Liver (tissue), 9 donors: ENCODE measurements around the gene ODC1. TPM values are rescaled to one million over a fixed set of nuclear protein-coding genes. Genes with fewer than 3 reads are reported as not detected.

Experiments
- DNase-seq: peaks from one replicate; pipeline ENCODE4 v3.0.0-alpha.2; 2017; ENCODE audit warnings: low spot score
- H3K27ac ChIP-seq, 2 donors: one replicate each; pipeline ENCODE4 v1.7.0; 2013; ENCODE audit warnings: inconsistent platforms in 2 of 2, low read length in 2 of 2, control low read depth in 1 of 2, low read depth in 1 of 2, mild to moderate bottlenecking in 1 of 2
- H3K27me3 ChIP-seq, 4 donors: one replicate each; pipeline versions ENCODE4 v1.6.1 to v1.7.0; 2013; ENCODE audit warnings: low read length in 3 of 4, inconsistent platforms in 1 of 4, mild to moderate bottlenecking in 1 of 4, moderate library complexity in 1 of 4; ENCODE audit not compliant: control insufficient read depth in 4 of 4, insufficient read depth in 4 of 4
- H3K36me3 ChIP-seq, 4 donors: one replicate each; pipeline versions ENCODE4 v1.6.1 to v1.7.0; 2013; ENCODE audit warnings: low read length in 3 of 4, mild to moderate bottlenecking in 3 of 4, low read depth in 1 of 4, moderate library complexity in 1 of 4; ENCODE audit not compliant: control insufficient read depth in 4 of 4, insufficient read depth in 3 of 4
- H3K4me1 ChIP-seq, 4 donors: one replicate each; pipeline versions ENCODE4 v1.6.1 to v1.7.0; 2013; ENCODE audit warnings: low read length in 3 of 4, mild to moderate bottlenecking in 3 of 4, moderate library complexity in 1 of 4; ENCODE audit not compliant: control insufficient read depth in 4 of 4, insufficient read depth in 4 of 4
- H3K4me3 ChIP-seq, 3 donors: one replicate each; pipeline versions ENCODE4 v1.6.1 to v1.7.0; 2013; ENCODE audit warnings: low read length in 3 of 3, control low read depth in 1 of 3, low read depth in 1 of 3, mild to moderate bottlenecking in 1 of 3
- H3K9ac ChIP-seq, 2 donors: one replicate each; pipeline ENCODE4 v1.7.0; 2013; ENCODE audit warnings: low read length in 2 of 2, mild to moderate bottlenecking in 2 of 2, moderate library complexity in 2 of 2, control low read depth in 1 of 2, low read depth in 1 of 2
- H3K9me3 ChIP-seq, 4 donors: one replicate each; pipeline versions ENCODE4 v1.6.1 to v1.7.0; 2013; ENCODE audit warnings: low read length in 3 of 4; ENCODE audit not compliant: control insufficient read depth in 4 of 4
- CTCF ChIP-seq: fragments of 150-350 bp; IDR thresholded peaks from 2 replicates; pipeline ENCODE4 v1.5.1; 2017; ENCODE audit warnings: improper control_type of control experiment, low read depth, low read length; ENCODE audit not compliant: missing input control
- EGR1 ChIP-seq, 2 donors: IDR thresholded peaks; 2 replicates each; pipeline ENCODE4 v1.6.1; 2016 to 2018; ENCODE audit warnings: antibody characterized with exemption in 2 of 2, low read depth in 2 of 2
- HNF4A ChIP-seq, 2 donors: conservative IDR thresholded peaks; 2 replicates each; pipeline ENCODE4 v1.6.1; 2016; ENCODE audit warnings: antibody characterized with exemption in 2 of 2, mild to moderate bottlenecking in 2 of 2
- HNF4G ChIP-seq: IDR thresholded peaks from 2 replicates; pipeline ENCODE4 v1.6.1; 2016; ENCODE audit warnings: antibody characterized with exemption
- JUND ChIP-seq, 2 donors: IDR thresholded peaks; 2 replicates each; pipeline ENCODE4 v1.6.1; 2016; ENCODE audit warnings: antibody characterized with exemption in 2 of 2
- RAD21 ChIP-seq, 2 donors: IDR thresholded peaks; 2 replicates each; pipeline ENCODE4 v1.6.1; 2016; ENCODE audit warnings: antibody characterized with exemption in 2 of 2, mild to moderate bottlenecking in 2 of 2
- RXRA ChIP-seq, 2 donors: IDR thresholded peaks; 2 replicates each; pipeline ENCODE4 v1.6.1; 2017 to 2018; ENCODE audit warnings: antibody characterized with exemption in 2 of 2, mild to moderate bottlenecking in 1 of 2
- SP1 ChIP-seq: IDR thresholded peaks from 2 replicates; pipeline ENCODE4 v1.6.1; 2018; ENCODE audit warnings: antibody characterized with exemption, mild to moderate bottlenecking
- TAF1 ChIP-seq: conservative IDR thresholded peaks from 2 replicates; pipeline ENCODE4 v1.6.1; 2016; ENCODE audit warnings: antibody characterized with exemption, mild to moderate bottlenecking
- YY1 ChIP-seq: IDR thresholded peaks from 2 replicates; pipeline ENCODE4 v1.6.1; 2016; ENCODE audit warnings: antibody characterized with exemption, mild to moderate bottlenecking
- WGBS: extraction: QIAGEN DNeasy Blood & Tissue Kit; methylation state at CpG from one replicate; pipeline ENCODE4 v1.1.7; 2013; 5-methylcytosine and 5-hydroxymethylcytosine counted together
- polyA plus RNA-seq, 2 donors: library from polyadenylated mRNA; stranded (reverse) in 1 of 2; unstranded in 1 of 2; fragments of 200-250 nt in 1 of 2; fragments of >200 nt in 1 of 2; fragmentation: Nextera tagmentation in 1 of 2; extraction: Ambion mirVana in 1 of 2; gene quantifications; one replicate each; pipeline versions ENCODE4 v1.2.1 to v1.2.3, GENCODE V29; 2013 to 2015
- total RNA-seq, 2 donors: library from RNA; depleted of rRNA; stranded (reverse); fragments of >200 nt; gene quantifications; one replicate each; pipeline ENCODE4 v1.2.3, GENCODE V29; 2014
- TF ChIP-seq, protein P1 (sequence below): IDR thresholded peaks from 2 replicates; pipeline ENCODE4 v1.6.1; 2016; ENCODE audit warnings: antibody characterized with exemption
- TF ChIP-seq, protein P2 (sequence below): IDR thresholded peaks from 2 replicates; pipeline ENCODE4 v1.6.1; 2016; ENCODE audit warnings: antibody characterized with exemption
- TF ChIP-seq, protein P3 (sequence below): IDR thresholded peaks from 2 replicates; pipeline ENCODE4 v1.6.1; 2016; ENCODE audit warnings: antibody characterized with exemption
- donor health status: healthy.
- donor health status: healthy.
- donor health status: healthy.
- donor health status: healthy.
- donor health status: healthy.

Gene ODC1
- total and polyA plus RNA-seq, 4 donors: 8.3 to 75.8 (median 48.1) TPM

DNA sequence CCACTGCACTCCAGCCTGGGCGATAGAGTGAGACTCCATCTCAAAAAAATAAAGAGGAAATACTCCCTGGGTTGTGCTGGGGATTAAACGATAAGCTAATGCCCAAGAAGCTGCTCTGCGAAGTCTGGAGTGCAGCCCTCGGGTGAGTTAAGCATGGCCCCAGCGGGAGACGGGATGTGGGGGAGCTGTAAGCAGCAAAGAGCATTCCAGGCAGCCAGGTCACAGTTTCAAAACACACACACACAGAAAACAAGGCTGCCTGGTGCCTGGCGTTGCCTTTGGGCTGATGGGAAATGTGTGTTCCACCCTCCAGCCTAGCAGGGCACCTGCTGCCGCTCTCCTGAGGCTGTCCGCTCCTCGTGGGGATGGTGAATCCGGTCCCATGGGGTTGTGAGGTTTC, 24.1 kb downstream of the ODC1 start (continued):
- TF ChIP-seq, protein P1, sequence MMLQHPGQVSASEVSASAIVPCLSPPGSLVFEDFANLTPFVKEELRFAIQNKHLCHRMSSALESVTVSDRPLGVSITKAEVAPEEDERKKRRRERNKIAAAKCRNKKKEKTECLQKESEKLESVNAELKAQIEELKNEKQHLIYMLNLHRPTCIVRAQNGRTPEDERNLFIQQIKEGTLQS: no peak
- TF ChIP-seq EGR1 (IDR thresholded peaks at IDR 0.05; ENCODE audit: low read depth in 2 of 2) (no peak), SP1 (no peak)

DNA sequence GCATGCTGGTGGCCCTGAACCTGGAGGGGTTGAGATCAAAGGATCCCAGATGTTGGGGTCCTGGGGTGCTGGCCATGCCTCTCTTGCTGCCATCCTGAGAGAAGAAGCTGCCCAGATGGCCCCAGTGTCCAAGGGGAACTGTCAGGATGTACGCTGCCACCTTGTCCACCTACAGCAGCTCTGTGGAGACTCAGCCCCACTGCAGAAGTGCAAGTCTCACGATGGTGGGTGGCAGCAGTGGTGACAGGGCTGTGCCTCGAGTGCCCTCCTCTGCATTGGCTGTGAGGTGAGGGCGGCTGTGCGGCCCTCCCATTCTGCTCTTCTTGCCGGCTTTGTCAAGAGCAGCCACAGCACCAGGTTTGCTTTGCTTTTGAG, 24.7 kb downstream of the ODC1 start:
- no peak overlapping the region for H3K4me3 ChIP-seq
- TF ChIP-seq HNF4G: no peak
- TF ChIP-seq, protein P2, sequence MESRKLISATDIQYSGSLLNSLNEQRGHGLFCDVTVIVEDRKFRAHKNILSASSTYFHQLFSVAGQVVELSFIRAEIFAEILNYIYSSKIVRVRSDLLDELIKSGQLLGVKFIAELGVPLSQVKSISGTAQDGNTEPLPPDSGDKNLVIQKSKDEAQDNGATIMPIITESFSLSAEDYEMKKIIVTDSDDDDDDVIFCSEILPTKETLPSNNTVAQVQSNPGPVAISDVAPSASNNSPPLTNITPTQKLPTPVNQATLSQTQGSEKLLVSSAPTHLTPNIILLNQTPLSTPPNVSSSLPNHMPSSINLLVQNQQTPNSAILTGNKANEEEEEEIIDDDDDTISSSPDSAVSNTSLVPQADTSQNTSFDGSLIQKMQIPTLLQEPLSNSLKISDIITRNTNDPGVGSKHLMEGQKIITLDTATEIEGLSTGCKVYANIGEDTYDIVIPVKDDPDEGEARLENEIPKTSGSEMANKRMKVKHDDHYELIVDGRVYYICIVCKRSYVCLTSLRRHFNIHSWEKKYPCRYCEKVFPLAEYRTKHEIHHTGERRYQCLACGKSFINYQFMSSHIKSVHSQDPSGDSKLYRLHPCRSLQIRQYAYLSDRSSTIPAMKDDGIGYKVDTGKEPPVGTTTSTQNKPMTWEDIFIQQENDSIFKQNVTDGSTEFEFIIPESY: no peak
- TF ChIP-seq HNF4A (conservative IDR thresholded peaks at IDR 0.05): no peak
- TF ChIP-seq TAF1: no peak
- TF ChIP-seq YY1: no peak
- no peak for TF ChIP-seq RXRA (IDR thresholded peaks at IDR 0.05)
- TF ChIP-seq JUND (IDR thresholded peaks at IDR 0.05): no peak
- TF ChIP-seq RAD21 (IDR thresholded peaks at IDR 0.05): no peak
- WGBS: 80% methylated on average over 6 of the region's 6 CpGs
- H3K9me3 ChIP-seq: no peaks in the 10 kb centered on the region
- H3K36me3 ChIP-seq: peaks cover 11 to 70% (median 28%) of the 10 kb centered on the region in 4 donors
- H3K27ac ChIP-seq: no peak overlapping the region
- no peak overlapping the region for H3K9ac ChIP-seq
- no peak for DNase-seq
- H3K4me1 ChIP-seq: peaks cover 0 to 2% (median 0%) of the 10 kb centered on the region in 4 donors
- no peaks in the 10 kb centered on the region for H3K27me3 ChIP-seq

DNA sequence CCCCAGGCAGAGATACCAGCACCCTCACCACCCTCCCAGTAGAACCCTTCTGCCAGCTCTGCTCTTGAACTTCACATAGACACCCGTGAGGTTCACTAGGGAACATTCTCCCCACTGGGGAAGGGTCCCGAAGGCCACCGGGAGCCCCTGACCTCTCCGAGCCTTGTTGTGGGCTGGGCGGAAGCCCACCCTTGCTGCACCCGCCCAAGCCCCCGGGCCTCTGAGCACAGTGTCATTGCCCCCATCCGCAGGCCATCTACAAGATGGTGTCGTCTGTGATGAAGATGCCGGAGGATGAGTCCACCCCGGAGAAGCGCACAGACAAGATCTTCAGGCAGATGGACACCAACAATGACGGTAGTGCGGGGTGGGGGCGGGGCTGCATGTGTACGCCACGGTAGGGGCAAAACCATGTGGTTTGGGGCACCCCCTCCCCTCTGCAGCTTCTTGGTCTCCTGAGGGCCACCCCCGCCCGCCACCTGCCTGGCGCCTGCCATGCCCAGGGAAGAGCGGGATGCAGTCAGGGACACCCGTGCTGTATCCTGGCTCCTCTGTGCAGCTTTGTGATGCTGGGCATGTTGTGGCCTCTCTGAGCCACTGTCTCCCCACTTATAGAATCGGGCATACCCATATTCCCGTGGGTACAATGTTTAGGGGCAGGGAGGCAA, 25.3 kb downstream of the ODC1 start:
- no peaks in the 10 kb centered on the region for H3K27me3 ChIP-seq
- H3K27ac ChIP-seq: no peak overlapping the region
- H3K9ac ChIP-seq: no peak overlapping the region
- WGBS: 96% methylated on average over 24 of the region's 24 CpGs
- no peak overlapping the region for H3K4me3 ChIP-seq
- peaks cover 11 to 68% (median 28%) of the 10 kb centered on the region in 4 donors for H3K36me3 ChIP-seq
- no peak for DNase-seq
- TF ChIP-seq HNF4A (conservative IDR thresholded peaks at IDR 0.05) (no peak), RXRA (IDR thresholded peaks at IDR 0.05) (no peak), CTCF (no peak), EGR1 (IDR thresholded peaks at IDR 0.05; ENCODE audit: low read depth in 2 of 2) (no peak)
- TF ChIP-seq, protein P3, sequence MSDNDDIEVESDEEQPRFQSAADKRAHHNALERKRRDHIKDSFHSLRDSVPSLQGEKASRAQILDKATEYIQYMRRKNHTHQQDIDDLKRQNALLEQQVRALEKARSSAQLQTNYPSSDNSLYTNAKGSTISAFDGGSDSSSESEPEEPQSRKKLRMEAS: no peak
- TF ChIP-seq, protein P1: no peak
- TF ChIP-seq, protein P2: no peak
- H3K4me1 ChIP-seq: no peaks in the 10 kb centered on the region
- H3K9me3 ChIP-seq: no peaks in the 10 kb centered on the region
